HEK293T (cell line): ENCODE data around the gene SEMA3E.

ENCODE experiments used
- ARNT ChIP-seq: fragments of 450-650 bp; IDR thresholded peaks from 2 replicates; pipeline ENCODE4 v1.6.1; 2017; ENCODE audit warnings: mild to moderate bottlenecking
- BHLHE40 ChIP-seq: fragments of 450-650 bp; IDR thresholded peaks from 2 replicates; pipeline ENCODE4 v1.6.1; 2016; ENCODE audit warnings: mild to moderate bottlenecking, moderate library complexity, borderline replicate concordance
- CTBP1 ChIP-seq: fragments of 450-650 bp; IDR thresholded peaks from 2 replicates; pipeline ENCODE4 v1.6.1; 2016; ENCODE audit warnings: borderline replicate concordance
- ELF4 ChIP-seq: fragments of 450-650 bp; IDR thresholded peaks from 2 replicates; pipeline ENCODE4 v1.6.1; 2017; ENCODE audit warnings: antibody characterized with exemption
- FOXA1 ChIP-seq: fragments of 450-650 bp; IDR thresholded peaks from 2 replicates; pipeline ENCODE4 v1.6.1; 2016; ENCODE audit warnings: mild to moderate bottlenecking
- FOXM1 ChIP-seq: fragments of 450-650 bp; IDR thresholded peaks from 2 replicates; pipeline ENCODE4 v1.6.1; 2017; ENCODE audit warnings: mild to moderate bottlenecking, borderline replicate concordance
- L3MBTL2 ChIP-seq: fragments of 450-650 bp; conservative IDR thresholded peaks from 2 replicates; pipeline ENCODE4 v1.6.1; 2016; ENCODE audit warnings: mild to moderate bottlenecking
- LEF1 ChIP-seq: fragments of 450-650 bp; IDR thresholded peaks from 2 replicates; pipeline ENCODE4 v1.6.1; 2017; ENCODE audit warnings: mild to moderate bottlenecking, borderline replicate concordance
- SP1 ChIP-seq: fragments of 450-650 bp; IDR thresholded peaks from 2 replicates; pipeline ENCODE4 v1.6.1; 2017
- SUZ12 ChIP-seq: fragments of 450-650 bp; IDR thresholded peaks from 2 replicates; pipeline ENCODE4 v1.6.1; 2016; ENCODE audit warnings: mild to moderate bottlenecking
- TARDBP ChIP-seq: fragments of 450-650 bp; IDR thresholded peaks from 2 replicates; pipeline ENCODE4 v1.6.1; 2016
- ZNF384 ChIP-seq: fragments of 450-650 bp; IDR thresholded peaks from 2 replicates; pipeline ENCODE4 v1.6.1; 2016
- TF ChIP-seq, protein P1 (sequence below): fragments of 450-650 bp; IDR thresholded peaks from 2 replicates; pipeline ENCODE4 v1.6.1; 2016

DNA sequence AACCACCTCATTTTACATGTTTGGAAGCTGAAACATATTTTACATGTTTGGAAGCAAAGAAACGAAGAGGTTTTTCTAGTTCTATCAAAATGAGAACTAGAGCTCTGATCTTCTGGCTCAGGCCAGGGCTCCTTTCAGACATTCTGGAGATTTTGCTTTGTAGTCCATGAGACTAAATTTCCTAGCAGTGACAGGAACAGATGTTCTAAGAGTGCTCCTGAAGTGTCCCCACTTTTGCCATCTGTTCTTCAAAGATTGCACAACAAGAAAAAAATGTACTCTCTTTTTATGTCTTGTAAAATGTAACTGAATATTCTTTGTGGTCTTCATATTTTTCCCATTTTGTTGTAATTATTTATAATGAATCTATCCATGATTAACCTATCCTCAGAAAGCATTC, 289.8 kb downstream of the SEMA3E start:
- no peak for TF ChIP-seq BHLHE40
- no peak for TF ChIP-seq FOXM1
- no peak for TF ChIP-seq TARDBP
- TF ChIP-seq CTBP1, result no peak
- TF ChIP-seq SUZ12, result no peak
- TF ChIP-seq ELF4, result no peak
- no peak for TF ChIP-seq FOXA1
- no peak for TF ChIP-seq SP1
- TF ChIP-seq L3MBTL2, result no peak
- TF ChIP-seq, protein P1, sequence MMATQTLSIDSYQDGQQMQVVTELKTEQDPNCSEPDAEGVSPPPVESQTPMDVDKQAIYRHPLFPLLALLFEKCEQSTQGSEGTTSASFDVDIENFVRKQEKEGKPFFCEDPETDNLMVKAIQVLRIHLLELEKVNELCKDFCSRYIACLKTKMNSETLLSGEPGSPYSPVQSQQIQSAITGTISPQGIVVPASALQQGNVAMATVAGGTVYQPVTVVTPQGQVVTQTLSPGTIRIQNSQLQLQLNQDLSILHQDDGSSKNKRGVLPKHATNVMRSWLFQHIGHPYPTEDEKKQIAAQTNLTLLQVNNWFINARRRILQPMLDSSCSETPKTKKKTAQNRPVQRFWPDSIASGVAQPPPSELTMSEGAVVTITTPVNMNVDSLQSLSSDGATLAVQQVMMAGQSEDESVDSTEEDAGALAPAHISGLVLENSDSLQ, result no peak
- no peak for TF ChIP-seq ZNF384
- TF ChIP-seq LEF1, result no peak
- TF ChIP-seq ARNT, result no peak
